ENCODE data around the gene MIEN1.
"Not testable (repeated sequence)": the region's sequence is repeated elsewhere in the genome, so short reads cannot be mapped to it uniquely, and the experiment has no call there.

The MIEN1 gene

DNA sequence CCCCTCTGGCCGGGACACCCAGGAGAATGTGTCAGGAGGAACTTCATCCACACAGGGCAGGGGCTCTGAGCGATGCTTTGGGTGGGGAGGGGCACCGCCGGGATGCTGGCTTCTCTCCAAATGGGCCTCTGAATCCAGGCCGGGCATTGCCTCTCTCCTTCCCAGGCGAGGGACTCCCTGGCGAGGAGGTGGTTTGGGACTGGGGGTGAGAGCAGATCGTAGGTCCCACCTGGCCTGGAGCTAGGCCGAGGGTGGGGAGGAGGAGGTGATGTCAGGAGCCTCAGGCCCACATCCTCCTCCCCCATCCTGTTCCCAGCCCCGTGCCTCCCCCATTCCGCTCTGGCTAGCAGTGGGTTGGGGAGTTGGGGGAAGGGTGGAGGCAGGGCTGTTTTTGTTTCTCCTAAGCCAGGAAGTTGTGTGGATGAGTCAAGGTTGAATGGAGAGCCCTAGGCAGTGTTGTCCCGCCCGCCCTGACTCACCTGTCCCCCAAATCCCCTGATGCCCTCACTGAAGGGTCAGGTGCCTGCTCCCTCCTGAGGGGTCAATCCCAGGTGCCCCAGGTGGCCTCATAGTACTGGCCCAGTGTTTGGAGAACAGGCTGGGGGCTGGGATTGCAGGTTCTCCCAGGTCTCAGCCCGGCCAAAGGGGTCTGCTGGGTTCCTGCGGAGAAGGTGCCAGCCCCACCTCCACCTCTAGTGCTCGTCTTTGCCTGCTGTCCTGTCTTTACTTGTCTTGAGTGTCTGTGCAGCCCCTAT is 10.2 kb upstream of the MIEN1 start:
- DNase-seq (ENCODE audit: low read depth, low spot score) = no peak

GRCh38 chr17:39739885-39740356 is 9.6 kb upstream of the MIEN1 start:
- DNase-seq (ENCODE audit: low read depth, low spot score) = no peak

DNA sequence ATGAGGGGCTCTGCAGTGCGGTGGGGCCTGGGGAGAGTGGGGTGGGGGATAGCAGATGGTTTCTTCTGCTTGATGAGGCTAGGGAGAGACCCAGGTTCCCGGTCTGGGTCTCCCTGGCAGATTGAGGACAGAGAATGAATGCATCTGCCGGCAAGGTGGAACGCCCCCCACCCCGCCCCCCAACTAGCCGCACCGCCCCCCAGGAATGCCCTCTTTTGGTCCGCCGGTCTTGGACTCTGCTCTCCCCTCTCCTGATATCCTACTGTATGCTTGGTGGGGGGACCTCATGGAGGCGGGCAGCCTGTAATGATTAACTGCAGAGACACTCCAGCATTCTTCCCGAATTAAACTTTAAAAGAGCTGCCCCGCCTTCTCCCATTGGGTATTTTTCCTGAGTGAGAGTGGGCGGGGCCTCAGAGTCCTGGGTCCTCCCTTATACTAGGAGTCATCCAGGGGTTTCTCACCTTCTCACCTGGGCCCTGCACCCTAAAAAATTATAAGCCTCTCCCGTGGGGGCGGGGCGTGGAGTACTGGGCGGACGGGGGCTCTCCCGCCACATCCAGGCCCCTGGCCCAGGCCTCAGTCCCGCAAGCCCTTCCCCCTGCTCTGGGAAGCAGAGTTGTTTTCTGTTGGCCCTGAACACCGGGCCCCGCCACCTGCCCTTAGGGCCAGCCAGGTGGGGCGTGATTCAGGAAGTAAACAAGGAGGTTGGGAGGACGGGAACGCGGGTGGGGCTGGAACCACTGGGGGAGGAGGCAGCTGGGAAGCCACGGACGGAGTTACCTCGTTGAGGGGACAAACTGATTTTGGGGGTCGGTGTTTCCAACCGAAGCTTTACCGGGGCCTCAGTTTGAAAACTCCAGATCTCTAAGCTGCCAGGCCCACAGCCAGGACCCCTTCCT is 8.9 kb upstream of the MIEN1 start:
- DNase-seq (ENCODE audit: low read depth, low spot score) = no peak

- DNase-seq (ENCODE audit: low read depth, low spot score) = no peak
Measured at GRCh38 chr17:39738568-39738901, 8.2 kb upstream of the MIEN1 start.

DNA sequence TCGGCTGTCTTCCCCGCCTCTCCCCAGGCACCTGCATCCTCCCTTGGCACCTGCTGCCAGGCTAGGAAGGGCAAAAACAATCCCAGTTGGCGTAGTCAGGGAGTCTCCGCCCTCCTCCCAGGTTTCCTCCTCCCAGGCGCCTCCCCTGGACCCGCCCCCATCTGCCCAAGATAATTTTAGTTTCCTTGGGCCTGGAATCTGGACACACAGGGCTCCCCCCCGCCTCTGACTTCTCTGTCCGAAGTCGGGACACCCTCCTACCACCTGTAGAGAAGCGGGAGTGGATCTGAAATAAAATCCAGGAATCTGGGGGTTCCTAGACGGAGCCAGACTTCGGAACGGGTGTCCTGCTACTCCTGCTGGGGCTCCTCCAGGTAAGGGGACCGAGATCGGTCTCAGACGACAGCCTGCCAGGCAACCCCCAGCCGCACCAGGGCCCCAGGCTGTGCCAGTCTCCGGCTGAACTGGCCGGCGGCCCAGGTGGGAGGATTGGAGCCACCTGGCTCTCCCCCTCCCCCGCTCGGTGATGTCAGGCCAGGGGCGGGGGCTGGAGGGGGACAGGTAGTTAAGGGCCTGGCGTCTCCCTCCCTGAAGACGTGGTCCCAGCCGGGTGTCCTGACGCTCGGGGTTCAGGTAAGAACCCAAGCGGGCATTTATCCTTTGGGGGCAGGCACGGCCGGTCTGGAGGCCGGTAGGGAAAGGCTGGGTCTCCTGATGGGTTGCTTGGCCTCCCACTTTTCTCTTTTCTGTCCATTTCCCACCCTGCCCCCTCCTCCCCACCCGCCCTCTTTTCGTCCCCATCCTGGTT is 7.6 kb upstream of the MIEN1 start, which contains the start of gene GRB7:
GRB7 (plus strand) TSS at position 179 of the 808 bp plus-strand sequence. CDS start 4,364 bp downstream, outside the sequence.
- no peak for DNase-seq (ENCODE audit: low read depth, low spot score)

- no peak for DNase-seq (ENCODE audit: low read depth, low spot score)
Measured at GRCh38 chr17:39737206-39737759, 7.0 kb upstream of the MIEN1 start.

DNA sequence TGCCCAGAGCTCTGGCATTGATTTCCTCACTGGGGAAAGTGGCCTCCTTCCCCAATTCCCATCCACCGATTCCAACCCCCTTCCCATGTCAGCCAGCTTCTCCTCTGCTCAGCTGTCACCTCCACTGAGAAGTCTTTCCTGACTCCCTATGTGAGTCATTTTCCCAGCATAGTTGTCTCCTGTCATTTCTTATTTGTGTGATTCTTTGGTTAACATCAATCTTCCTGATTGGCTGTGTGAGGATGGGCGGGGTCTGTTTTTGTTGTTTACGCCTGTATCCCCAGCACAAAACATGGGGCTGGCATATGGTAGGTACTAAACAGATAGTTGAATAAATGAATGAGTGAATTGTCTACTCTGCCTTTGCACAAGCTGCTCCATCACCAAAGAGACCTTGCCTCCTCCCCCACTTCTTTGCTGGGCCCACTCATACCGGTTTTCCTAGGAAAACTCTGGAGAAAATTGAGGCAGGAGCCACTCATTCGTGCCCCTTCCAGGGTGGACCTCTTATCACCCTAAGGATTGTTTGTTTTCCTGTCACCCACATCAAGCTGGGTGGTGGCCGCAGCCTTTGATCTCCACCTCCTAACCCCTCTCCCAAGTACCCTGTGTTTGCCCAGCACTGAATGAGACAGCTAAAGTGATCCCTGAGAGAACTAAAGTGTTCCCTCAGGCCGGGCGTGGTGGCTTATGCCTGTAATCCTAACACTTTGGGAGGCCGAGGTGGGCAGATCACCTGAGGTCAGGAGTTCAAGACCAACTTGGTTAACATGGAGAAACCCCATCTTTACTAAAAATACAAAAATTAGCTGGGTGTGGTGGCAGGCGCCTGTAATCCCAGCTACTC is 6.2 kb upstream of the MIEN1 start:
- DNase-seq (ENCODE audit: low read depth, low spot score) = no peak

- no peak for DNase-seq (ENCODE audit: low read depth, low spot score)
Measured at GRCh38 chr17:39735882-39736281, 5.5 kb upstream of the MIEN1 start.

DNA sequence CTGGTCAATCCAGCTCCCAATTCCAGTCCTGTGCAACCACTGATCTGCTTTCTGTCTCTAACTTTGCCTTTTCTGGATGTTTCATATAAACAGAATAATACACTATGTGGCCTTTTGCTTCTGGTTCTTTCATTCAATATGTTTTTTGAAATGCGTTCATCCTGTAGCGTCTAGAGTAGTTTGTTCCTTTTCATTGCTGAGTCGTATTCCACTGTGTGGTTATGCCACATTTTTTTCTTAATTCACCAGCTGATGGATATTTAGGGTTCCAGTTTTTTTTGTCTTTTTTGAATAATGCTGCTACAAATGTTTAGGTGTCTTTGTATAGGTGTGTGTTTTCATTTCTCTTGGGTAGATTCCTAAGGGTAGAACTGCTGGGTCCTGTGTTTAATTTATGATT is 2.3 kb upstream of the MIEN1 start:
- DNase-seq (ENCODE audit: low read depth, low spot score) = no peak

DNA sequence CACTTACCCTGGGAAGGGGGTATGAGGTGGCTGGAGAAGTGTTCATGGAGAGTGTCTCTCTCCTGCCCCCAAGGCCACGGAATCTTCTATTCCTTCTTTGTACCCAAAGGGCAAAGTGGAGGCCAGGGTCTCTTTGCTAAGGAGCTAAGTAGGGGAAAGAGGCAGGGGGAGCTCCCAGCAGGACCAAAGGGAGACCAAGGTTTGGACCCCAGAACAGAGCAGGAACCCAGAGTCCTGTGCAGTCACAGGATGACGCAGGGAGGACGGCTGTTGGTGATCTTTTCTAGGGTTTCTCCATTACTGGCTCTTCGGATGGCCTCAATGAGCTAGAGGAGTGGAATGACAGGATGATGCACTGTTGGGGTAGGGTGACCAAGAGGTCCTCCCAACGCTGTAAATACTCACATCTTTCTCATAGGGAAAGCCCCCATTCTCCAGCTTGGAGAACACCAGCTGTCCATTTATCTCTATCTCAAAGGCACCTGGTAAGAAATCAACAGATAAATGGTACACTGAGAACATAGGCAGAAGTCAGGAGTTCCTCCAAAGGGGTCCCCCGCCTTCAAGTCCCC is 966 bp downstream of the MIEN1 start:
- no peak for DNase-seq (ENCODE audit: low read depth, low spot score)

DNA sequence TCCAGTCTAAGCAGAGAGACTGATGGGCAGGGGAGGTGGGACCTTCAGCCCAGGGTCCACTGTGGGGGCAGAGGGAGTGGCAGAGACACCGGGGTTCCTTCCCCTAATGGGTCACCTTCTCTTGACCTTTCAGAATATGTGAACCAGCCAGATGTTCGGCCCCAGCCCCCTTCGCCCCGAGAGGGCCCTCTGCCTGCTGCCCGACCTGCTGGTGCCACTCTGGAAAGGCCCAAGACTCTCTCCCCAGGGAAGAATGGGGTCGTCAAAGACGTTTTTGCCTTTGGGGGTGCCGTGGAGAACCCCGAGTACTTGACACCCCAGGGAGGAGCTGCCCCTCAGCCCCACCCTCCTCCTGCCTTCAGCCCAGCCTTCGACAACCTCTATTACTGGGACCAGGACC is 2.8 kb downstream of the MIEN1 start:
- no peak for DNase-seq (ENCODE audit: low read depth, low spot score)

DNA sequence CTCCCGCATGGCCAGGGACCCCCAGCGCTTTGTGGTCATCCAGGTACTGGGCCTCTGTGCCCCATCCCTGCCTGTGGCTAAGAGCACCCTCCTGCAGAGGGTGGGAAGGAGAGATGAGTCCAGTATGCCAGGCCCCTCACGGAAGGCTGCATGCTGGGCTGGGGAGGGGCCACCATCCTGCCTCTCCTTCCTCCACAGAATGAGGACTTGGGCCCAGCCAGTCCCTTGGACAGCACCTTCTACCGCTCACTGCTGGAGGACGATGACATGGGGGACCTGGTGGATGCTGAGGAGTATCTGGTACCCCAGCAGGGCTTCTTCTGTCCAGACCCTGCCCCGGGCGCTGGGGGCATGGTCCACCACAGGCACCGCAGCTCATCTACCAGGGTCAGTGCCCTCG is 3.7 kb downstream of the MIEN1 start:
- DNase-seq (ENCODE audit: low read depth, low spot score) = no peak

DNA sequence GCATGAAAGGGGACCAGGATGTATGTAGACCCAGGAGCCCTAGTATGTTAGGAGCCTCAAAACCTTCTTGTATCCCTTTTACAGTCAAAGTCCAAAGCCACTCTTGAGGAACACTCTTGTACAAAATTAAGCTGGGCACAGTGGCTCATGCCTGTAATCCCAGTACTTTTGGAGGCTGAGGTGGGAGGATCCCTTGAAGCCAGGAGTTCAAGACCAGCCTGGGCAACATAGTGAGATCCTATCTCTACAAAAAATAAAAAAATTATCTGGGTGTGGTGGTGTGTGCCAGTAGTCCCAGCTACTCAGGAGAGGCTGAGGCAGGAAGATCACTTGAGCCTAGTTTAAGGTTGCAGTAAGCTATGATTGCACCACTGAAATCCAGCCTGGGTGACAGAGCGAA is 4.4 kb downstream of the MIEN1 start:
- DNase-seq (ENCODE audit: low read depth, low spot score) = not testable (repeated sequence)

DNA sequence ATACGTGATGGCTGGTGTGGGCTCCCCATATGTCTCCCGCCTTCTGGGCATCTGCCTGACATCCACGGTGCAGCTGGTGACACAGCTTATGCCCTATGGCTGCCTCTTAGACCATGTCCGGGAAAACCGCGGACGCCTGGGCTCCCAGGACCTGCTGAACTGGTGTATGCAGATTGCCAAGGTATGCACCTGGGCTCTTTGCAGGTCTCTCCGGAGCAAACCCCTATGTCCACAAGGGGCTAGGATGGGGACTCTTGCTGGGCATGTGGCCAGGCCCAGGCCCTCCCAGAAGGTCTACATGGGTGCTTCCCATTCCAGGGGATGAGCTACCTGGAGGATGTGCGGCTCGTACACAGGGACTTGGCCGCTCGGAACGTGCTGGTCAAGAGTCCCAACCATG is 5.6 kb downstream of the MIEN1 start:
- no peak for DNase-seq (ENCODE audit: low read depth, low spot score)

DNA sequence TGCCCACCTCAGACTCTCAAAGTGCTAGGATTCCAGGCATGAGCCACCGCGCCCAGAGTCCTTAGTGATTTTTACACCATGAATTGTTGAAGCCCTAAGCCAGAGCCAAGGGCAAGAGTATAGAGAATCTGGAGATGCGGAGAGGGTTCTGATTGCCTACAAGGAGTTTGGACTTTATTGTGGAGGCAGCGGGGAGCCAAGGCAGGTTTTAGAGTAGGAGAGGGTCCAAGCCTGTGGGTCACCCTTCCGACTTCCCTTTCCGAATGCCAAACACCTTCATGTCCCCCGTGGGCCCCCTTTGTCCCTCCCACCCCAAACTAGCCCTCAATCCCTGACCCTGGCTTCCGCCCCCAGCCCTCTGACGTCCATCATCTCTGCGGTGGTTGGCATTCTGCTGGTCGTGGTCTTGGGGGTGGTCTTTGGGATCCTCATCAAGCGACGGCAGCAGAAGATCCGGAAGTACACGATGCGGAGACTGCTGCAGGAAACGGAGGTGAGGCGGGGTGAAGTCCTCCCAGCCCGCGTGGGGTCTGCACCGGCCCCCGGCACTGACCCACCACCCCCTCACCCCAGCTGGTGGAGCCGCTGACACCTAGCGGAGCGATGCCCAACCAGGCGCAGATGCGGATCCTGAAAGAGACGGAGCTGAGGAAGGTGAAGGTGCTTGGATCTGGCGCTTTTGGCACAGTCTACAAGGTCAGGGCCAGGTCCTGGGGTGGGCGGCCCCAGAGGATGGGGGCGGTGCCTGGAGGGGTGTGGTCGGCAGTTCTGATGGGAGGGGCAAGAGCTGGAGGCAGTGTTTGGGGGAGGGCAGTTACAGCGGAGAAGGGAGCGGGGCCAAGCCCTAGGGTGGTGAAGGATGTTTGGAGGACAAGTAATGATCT is 7.1 kb downstream of the MIEN1 start:
- no peak for DNase-seq (ENCODE audit: low read depth, low spot score)

DNA sequence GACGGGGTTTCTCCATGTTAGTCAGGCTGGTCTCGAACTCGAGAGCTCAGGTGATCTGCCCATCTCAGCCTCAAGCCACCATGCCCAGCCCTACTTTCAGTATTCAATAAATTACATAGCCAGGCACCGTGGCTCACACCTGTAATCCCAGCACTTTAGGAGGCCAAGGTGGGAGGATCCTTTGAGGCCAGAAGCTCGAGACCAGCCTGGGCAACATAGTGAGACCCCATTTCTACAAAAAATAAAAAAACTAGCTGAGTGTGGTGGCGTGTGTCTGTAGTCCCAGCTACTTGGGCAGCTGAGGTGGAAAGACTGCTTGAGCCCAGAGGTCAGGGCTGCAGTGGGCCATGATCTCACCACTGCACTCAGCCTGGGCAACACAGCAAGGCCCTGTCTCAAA is 8.2 kb downstream of the MIEN1 start:
- DNase-seq (ENCODE audit: low read depth, low spot score) = no peak

DNA sequence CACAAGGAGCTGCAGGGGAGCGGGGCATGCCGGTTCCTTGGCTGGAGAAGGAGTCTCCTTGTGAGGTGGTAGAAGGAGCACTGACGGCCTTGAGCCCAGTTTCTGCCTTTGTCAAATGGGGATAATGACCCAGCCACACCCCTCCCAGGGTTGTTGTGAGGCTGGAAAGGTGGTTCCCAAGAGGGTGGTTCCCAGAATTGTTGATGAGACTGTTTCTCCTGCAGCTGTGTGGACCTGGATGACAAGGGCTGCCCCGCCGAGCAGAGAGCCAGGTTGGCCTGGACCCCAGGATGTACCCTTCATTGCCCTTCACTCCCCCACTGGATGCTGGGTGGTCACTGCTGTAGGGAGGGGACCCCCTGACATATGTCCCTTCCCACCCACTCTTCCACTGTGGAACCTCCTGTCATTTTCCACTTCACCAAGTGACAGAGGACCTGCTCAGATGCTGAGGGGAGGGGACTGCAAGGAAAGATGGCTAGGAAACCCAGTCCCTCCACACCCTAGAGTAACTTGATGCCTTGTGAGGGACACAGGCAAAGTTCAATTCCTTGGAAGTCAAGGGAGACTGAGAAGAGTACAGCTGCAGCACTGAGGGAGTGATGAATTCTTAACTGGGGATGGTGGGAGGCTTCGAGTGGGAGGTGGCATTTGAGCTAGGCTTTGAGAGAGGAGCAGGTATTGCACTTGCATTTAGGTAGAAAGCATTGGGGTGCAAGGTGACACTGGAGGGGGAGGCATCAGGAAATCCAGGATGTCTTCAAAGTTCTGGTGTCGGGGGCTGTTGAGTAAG is 10.6 kb downstream of the MIEN1 start:
- no peak for DNase-seq (ENCODE audit: low read depth, low spot score)

DNA sequence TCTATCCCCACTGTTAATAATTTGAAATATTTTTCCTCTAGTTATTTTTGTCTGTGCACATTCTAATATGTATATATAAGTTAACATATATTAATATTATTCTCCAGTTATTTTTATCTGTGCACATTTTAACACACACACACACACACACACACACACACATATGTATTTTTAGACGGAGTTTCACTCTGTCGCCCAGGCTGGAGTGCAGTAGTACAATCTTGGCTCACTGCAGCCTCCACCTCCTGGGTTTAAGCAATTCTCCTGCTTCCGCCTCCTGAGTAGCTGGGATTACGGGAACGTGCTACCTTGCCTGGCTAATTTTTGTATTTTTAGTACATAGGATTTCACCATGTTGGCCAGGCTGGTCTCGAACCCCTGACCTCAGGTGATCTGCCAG is 12.7 kb downstream of the MIEN1 start:
- no peak for DNase-seq (ENCODE audit: low read depth, low spot score)
